Cardiac septum (tissue), 1 donor: ENCODE results near the gene TCOF1. TPM values are rescaled to one million over a fixed set of nuclear protein-coding genes. Genes with fewer than 3 reads are reported as not detected.
A peak's percentile ranks its signal among the peaks of the same experiment; 100 is the strongest.

ENCODE experiments used
- DNase-seq: peaks from one replicate; pipeline ENCODE4 v3.0.0-alpha.2; 2020; ENCODE audit warnings: low spot score
- intact Hi-C: fragments of 100-400 bp; cut with DNase I; formaldehyde crosslinking; loops from one replicate; pipeline ENCODE4 v1.14.0; 2022
- total RNA-seq: library from RNA; stranded (reverse); fragmentation: NEBNext Ultra II Directional; extraction: Animal tissue kit (Norgen Biotek cat#: 25700); gene quantifications from one replicate; pipeline ENCODE4 v1.2.1, GENCODE V29; 2021
- donor health status: DM: no; HTN: no; CAD: no.

The TCOF1 gene
- total RNA-seq, 1 donor from 2014 or later = 15.5 TPM

DNA sequence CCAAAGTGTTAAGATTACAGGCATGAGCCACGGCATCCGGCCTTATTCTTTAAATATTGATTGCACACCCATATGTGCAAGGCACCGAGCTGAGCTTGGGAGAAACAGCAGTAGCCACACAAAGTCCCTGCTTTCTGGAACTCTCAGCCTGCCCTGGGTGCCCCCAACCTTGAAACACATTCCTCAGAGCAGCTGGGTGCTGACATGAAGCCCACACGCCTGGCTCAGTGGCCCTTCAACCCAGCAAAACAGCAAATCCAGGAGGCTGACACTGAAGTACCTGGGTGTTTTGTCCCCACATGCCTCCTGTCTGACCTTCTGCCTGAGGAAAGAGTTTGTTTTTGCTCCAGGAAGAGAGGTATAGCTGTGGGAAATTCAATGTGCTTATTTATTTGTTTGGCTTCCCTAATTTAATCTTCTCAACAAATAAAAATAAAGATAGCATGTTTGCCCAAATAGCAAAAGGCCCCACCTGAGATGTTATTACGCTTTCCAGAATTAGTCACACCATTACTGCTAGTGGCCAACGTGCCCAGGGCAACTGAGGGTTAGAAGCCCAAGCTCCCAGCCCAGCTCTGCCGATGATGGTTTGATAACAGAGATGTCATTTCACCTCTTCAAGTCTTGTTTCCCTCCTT, 13.4 kb upstream of the TCOF1 start:
- intact Hi-C loops = no loop called here
- DNase-seq = no peak

DNA sequence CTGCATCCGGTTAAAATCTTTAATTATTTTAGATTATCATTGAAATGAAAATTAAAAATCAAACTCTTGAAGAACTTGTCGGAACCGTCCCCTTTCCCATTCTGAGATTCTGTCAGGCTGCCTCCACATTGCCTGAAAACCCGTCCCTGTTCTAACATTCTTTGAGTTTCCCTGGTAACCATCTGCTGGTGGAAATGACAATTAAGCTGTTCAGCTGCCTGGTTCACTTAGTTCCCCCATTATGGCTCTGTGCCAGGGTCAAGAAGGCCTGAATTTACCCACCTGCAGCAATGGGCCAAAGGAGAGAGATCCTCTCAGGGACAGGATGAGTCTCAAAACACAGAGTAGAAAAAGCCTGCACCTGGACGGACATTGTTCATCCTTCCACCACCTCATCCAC, 11.8 kb upstream of the TCOF1 start:
- intact Hi-C loops = no loop called here
- DNase-seq = no peak

- no peak for DNase-seq
- intact Hi-C loops = no loop called here
Measured at GRCh38 chr5:150346592-150346991, 10.9 kb upstream of the TCOF1 start.

DNA sequence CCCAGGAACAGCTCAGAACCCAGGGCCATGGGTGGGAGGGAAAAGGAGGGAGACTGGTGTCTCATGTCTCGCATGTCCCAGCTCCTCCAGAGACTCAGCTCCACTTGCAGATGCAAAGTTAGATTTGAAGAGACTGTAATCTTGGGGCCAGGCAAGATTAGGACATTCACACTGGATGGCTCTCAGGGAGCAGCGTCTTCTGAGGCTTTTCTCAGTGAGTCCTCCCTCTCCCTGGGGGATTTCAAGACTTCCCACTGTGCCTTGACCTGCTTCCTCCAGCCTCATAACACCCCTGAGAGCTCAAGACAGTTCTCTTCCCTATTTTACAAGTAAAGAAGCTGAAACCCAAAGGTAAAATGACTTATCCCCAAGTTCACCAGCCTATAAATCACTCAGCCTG, 10.5 kb upstream of the TCOF1 start:
- no peak for DNase-seq
- intact Hi-C loops = no loop called here

- no peak for DNase-seq
- intact Hi-C loops = no loop called here
Measured at GRCh38 chr5:150347451-150347850, 10.0 kb upstream of the TCOF1 start.

- DNase-seq = no peak
- intact Hi-C loops = loop anchor here (10.0 kb wide), 2 partner anchors 105 to 215 kb away; no protein-coding TSS in a partner anchor
Measured at GRCh38 chr5:150349681-150350275, 7.7 kb upstream of the TCOF1 start.

GRCh38 chr5:150350524-150351344, 6.8 kb upstream of the TCOF1 start:
- intact Hi-C loops = loop anchor here (10.0 kb wide), 2 partner anchors 106 to 216 kb away; no protein-coding TSS in a partner anchor
- DNase-seq = peak; percentile 82

DNA sequence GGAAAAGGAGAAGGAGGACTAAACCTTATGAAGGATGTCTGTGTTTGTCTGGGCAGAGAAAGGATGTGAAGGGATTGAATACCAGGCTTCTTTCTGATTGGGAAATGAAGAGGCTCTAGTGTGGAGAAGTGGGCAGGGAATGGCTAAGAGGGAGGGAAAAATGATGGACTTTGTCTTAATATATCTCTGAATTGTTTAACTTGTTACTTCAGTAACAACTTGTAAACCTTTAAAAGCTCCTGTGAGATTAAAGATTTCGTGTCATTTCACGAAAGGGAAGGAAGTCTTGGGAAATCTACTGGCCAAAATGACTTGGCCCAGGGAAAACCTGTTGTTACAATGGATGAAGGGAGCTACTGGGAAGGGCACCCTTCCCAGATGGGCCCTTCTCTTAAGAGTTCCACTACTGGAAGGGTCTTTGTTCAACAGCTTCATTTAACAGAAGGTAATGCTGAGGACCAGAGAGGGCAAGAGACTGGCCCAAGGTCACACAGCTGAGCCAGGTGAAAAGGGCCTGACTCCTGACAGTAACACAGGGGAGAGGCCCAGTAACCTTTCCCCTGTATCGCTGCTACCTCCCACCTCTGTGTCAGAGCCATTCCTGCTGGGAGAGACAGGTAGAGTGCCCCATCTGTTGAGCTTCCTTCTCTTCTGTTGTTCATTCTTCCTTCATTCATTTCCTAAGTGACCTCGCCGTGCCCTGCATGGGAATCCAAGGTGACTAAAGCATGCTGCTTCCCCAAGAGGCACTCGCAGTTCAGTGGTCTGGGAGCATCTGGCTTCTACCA, 5.1 kb upstream of the TCOF1 start:
- DNase-seq = no peak
- intact Hi-C loops = loop anchor here (10.0 kb wide), 2 partner anchors 108 to 218 kb away; no protein-coding TSS in a partner anchor

DNA sequence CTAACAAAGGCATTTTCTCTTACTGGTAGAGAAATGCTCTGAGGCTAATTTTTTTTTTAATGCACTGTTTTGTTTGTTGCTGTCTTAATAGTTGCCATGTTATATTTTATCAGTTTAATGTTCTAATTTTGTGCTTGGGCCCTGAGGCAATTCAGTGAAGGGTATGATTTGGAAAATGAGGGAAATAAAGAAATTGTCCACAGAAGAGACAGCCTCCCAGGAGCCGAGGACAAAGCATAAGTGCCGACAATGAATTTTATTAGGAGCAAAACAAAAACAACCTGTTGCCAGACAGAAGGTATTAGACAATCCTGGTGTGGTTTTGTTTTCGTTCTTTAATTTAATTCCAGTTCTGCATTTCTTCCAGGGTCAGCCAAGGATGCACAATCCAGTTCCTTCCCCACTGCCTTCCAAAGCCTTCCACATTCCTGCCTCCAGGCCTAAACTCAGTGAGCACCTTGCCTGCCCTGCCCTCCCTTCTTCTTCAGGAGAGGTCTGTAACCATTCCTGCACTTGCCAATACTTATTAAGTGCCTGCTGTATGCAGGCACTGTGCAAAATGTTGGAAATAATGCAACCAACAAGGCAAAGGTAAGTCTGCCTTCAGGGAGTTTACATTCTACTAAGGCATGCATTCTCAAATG, 4.3 kb upstream of the TCOF1 start:
- DNase-seq = no peak
- intact Hi-C loops = loop anchor here (10.0 kb wide), 2 partner anchors 108 to 218 kb away; no protein-coding TSS in a partner anchor

DNA sequence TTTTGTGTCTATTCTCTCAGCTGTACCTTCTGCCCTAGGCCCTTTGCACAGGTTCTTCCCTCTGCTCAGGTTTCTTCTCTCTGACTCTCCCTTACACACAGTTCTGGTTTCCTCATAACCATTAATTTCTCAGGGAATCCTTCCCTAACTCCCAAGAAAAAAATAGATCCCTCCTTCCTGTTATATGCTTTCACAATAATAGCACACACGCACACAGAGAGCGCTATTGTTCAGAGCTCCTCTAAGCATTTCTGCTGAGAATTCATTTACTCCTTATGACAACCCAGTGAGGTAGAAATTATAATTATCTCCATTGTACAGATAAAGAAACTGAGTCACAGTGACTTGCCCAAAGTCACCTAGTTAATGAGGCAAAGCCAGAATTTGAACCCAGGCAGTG, 1.7 kb upstream of the TCOF1 start:
- no peak for DNase-seq
- intact Hi-C loops = loop anchor here (5.0 to 10.0 kb wide), 3 partner anchors 97 to 221 kb away; no protein-coding TSS in a partner anchor

DNA sequence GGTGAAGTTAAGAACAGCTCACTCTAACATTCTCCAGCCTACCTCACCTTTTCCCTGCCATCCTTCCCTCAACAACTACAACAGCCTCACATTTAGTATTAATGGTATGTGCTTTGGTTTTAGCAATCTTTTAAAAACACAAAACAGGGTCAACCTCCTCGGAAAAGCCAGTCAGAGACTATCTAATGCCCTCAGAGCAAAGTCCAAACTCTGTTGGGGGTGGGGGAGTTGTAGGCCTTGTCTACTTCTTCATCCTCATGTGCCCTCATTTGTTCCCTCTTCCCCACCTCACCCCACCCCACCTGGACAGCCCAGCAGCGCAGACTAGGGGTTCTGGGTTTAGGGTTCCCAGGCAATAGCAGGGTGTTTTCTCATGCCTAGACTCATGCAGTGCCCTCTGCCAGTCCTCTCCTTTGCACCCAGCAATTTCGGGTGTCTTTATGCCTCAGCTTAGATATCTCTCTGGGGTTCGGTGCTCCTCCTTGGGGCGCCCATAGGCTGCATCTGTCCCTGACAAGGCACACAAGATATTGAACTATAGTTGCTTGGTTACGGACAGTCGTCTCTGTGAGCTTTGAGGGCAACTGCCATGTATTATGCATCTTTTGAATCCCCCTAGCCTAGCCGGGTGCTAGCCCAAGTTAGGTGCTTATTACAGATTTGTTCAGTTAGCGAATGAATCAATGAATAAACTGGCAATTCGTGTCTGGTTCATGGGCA, 762 bp upstream of the TCOF1 start:
- intact Hi-C loops = loop anchor here (5.0 to 10.0 kb wide), 3 partner anchors 96 to 222 kb away; no protein-coding TSS in a partner anchor
- no peak for DNase-seq

- no peak for DNase-seq
- intact Hi-C loops = loop anchor here (5.0 to 10.0 kb wide), 3 partner anchors 94 to 224 kb away; no protein-coding TSS in a partner anchor
Measured at GRCh38 chr5:150358261-150359095, 981 bp downstream of the TCOF1 start.

GRCh38 chr5:150361301-150361700, 3.8 kb downstream of the TCOF1 start:
- no peak for DNase-seq
- intact Hi-C loops = no loop called here

DNA sequence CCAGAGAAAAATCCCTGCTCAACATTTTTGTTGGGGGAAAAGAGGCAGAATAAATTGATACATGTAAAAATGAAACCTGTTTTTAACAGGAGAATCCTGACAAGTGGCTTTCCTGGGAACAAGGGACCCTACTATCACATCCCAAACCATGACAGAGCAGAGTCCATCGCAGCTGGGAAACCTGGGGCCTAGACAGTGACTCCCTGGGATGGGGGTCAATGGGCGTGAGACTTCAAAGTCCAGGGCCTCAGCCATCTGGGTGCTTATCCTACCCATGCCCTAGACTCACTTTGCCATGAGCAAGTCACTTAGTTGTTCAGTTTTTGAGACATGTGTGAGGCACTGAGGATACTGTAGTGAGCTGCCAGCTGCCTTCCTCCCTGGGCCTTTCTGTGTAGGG, 5.7 kb downstream of the TCOF1 start:
- no peak for DNase-seq
- intact Hi-C loops = no loop called here

GRCh38 chr5:150364004-150364403, 6.5 kb downstream of the TCOF1 start:
- intact Hi-C loops = no loop called here
- no peak for DNase-seq

DNA sequence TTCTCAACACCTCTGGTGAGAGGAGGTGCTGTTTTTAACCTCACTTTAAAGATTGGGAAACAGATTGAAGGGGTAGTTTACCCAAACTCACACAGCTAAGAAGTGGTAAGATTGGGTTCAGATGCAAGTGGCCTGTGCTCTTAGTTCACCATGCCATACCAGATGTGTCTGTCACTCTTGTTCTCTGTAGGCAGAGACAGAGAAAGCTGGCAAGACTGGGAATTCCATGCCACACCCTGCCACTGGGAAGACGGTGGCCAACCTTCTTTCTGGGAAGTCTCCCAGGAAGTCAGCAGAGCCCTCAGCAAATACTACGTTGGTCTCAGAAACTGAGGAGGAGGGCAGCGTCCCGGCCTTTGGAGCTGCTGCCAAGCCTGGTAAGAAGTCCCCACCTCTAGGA, 11.0 kb downstream of the TCOF1 start:
- no peak for DNase-seq
- intact Hi-C loops = no loop called here

- intact Hi-C loops = no loop called here
- no peak for DNase-seq
Measured at GRCh38 chr5:150372639-150373038, 15.1 kb downstream of the TCOF1 start.

DNA sequence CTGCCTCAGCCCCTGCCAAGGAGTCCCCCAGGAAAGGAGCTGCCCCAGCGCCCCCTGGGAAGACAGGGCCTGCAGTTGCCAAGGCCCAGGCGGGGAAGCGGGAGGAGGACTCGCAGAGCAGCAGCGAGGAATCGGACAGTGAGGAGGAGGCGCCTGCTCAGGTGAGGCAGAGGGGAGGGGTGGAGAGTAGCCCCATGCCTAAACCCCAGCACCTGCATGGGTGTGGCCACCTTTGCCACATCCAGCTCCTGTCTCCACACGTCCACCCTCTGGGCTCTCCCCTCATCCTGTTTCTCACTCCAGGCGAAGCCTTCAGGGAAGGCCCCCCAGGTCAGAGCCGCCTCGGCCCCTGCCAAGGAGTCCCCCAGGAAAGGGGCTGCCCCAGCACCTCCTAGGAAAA, 17.2 kb downstream of the TCOF1 start:
- intact Hi-C loops = no loop called here
- no peak for DNase-seq
